ENCODE results near the gene SPDYE3. TPM values are rescaled to one million over a fixed set of nuclear protein-coding genes. Genes with fewer than 3 reads are reported as not detected.
"Not testable (repeated sequence)": the region's sequence is repeated elsewhere in the genome, so short reads cannot be mapped to it uniquely, and the experiment has no call there.

SPDYE3 gene
- total RNA-seq, 1 donor from 2014 or later = not detected

DNA sequence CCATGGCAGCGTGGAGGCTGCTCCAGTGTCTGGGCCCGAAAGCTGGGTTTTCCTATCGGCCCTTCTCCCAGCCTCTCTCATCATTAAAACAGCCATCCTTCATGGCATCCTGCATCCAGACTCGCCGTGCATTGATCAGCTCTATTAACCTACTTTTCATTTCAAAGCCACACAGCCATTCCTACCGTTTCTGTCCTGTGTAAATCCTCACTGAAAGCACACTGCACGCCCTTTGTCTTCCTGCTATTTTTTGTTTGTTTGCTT lies 8.9 kb upstream of the SPDYE3 start:
- H3K9me3 Mint-ChIP-seq; H3K4me3 Mint-ChIP-seq (ENCODE audit: low read depth); H3K4me1 Mint-ChIP-seq (ENCODE audit: low read depth); H3K27me3 Mint-ChIP-seq (ENCODE audit: low read depth); intact Hi-C loops (cut with micrococcal nuclease); DNase-seq (ENCODE audit: low spot score); H3K27ac Mint-ChIP-seq; H3K36me3 Mint-ChIP-seq (ENCODE audit: low read depth): not testable (repeated sequence)

DNA sequence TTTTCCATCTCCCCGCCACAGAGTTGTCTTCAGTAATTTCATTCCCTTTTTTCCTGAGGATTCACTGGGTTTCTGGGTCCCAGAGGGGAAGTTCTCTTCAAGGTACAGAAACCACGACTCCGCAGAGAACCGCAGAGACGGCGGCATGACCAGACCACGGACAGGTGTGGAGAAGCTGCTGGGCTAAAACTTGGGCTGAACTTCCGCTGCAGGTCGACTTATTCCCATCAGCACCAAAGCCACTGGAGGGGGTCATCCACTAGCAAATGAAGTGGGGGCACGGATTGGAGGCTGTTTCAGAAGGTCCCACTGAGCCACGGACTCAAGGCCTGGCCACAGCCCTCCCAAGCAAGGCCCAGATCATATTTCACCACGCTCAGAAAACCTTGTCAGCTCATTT lies 3.0 kb upstream of the SPDYE3 start:
- H3K36me3 Mint-ChIP-seq (ENCODE audit: low read depth); H3K4me1 Mint-ChIP-seq (ENCODE audit: low read depth); H3K4me3 Mint-ChIP-seq (ENCODE audit: low read depth); H3K9me3 Mint-ChIP-seq; H3K27me3 Mint-ChIP-seq (ENCODE audit: low read depth); intact Hi-C loops (cut with micrococcal nuclease); H3K27ac Mint-ChIP-seq; DNase-seq (ENCODE audit: low spot score): not testable (repeated sequence)

- DNase-seq (ENCODE audit: low spot score); H3K27me3 Mint-ChIP-seq (ENCODE audit: low read depth); H3K4me1 Mint-ChIP-seq (ENCODE audit: low read depth); H3K4me3 Mint-ChIP-seq (ENCODE audit: low read depth); H3K9me3 Mint-ChIP-seq; intact Hi-C loops (cut with micrococcal nuclease): not testable (repeated sequence)
- peak overlapping the region; percentile 34 for H3K27ac Mint-ChIP-seq
- H3K36me3 Mint-ChIP-seq (ENCODE audit: low read depth) = peaks cover 20% of the 10 kb centered on the region
Observed at GRCh38 chr7:100318329-100318728, 10.8 kb downstream of the SPDYE3 start.

DNA sequence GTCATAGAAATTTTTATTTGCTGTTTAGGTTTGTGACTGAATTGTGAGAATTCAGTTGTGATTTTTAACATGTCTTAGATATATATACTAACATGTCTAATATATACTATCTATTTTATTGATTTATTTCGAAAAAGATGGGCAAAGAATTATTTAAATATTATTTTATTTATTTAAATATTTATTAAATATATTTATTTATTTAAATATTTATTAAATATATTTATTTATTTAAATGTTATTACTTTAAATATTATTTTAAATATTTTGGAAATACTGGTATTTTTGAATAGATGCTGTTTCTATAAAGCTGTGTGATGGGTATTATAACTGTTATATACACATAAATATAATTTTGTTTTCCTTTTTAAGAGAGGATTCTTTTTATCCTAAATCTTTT lies 14.1 kb downstream of the SPDYE3 start:
- H3K4me3 Mint-ChIP-seq (ENCODE audit: low read depth); H3K9me3 Mint-ChIP-seq; H3K27ac Mint-ChIP-seq; H3K4me1 Mint-ChIP-seq (ENCODE audit: low read depth); intact Hi-C loops (cut with micrococcal nuclease); H3K27me3 Mint-ChIP-seq (ENCODE audit: low read depth); DNase-seq (ENCODE audit: low spot score): not testable (repeated sequence)
- peaks cover 36% of the 10 kb centered on the region for H3K36me3 Mint-ChIP-seq (ENCODE audit: low read depth)

- H3K4me1 Mint-ChIP-seq (ENCODE audit: low read depth); H3K27ac Mint-ChIP-seq; DNase-seq (ENCODE audit: low spot score); H3K9me3 Mint-ChIP-seq; intact Hi-C loops (cut with micrococcal nuclease); H3K4me3 Mint-ChIP-seq (ENCODE audit: low read depth); H3K27me3 Mint-ChIP-seq (ENCODE audit: low read depth): not testable (repeated sequence)
- H3K36me3 Mint-ChIP-seq (ENCODE audit: low read depth) = peaks cover 40% of the 10 kb centered on the region
Observed at GRCh38 chr7:100324194-100324593, 16.7 kb downstream of the SPDYE3 start.

DNA sequence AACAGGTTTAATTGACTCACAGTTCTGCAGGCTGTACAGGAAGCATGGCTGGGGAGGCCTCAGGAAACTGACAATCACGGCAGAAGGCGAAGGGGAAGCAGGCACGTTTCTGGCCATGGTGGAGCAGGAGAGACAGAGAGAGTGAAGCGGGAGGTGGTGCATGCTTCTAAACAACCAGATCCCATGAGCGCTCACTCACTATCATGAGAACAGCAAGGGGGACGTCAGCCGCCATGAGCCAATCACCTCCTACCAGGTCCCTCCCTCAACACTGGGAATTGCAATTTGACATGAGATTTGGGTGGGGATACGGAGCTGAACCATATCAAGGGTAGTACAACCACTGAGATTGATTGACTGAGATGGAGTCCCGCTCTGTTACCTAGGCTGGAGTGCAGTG lies 18.2 kb downstream of the SPDYE3 start:
- H3K9me3 Mint-ChIP-seq; H3K4me1 Mint-ChIP-seq (ENCODE audit: low read depth); H3K4me3 Mint-ChIP-seq (ENCODE audit: low read depth); DNase-seq (ENCODE audit: low spot score); intact Hi-C loops (cut with micrococcal nuclease); H3K27ac Mint-ChIP-seq; H3K27me3 Mint-ChIP-seq (ENCODE audit: low read depth): not testable (repeated sequence)
- peaks cover 30% of the 10 kb centered on the region for H3K36me3 Mint-ChIP-seq (ENCODE audit: low read depth)

GRCh38 chr7:100326914-100327313 lies 19.4 kb downstream of the SPDYE3 start:
- H3K9me3 Mint-ChIP-seq; DNase-seq (ENCODE audit: low spot score); H3K4me1 Mint-ChIP-seq (ENCODE audit: low read depth); intact Hi-C loops (cut with micrococcal nuclease); H3K27me3 Mint-ChIP-seq (ENCODE audit: low read depth); H3K27ac Mint-ChIP-seq; H3K4me3 Mint-ChIP-seq (ENCODE audit: low read depth): not testable (repeated sequence)
- peaks cover 30% of the 10 kb centered on the region for H3K36me3 Mint-ChIP-seq (ENCODE audit: low read depth)

DNA sequence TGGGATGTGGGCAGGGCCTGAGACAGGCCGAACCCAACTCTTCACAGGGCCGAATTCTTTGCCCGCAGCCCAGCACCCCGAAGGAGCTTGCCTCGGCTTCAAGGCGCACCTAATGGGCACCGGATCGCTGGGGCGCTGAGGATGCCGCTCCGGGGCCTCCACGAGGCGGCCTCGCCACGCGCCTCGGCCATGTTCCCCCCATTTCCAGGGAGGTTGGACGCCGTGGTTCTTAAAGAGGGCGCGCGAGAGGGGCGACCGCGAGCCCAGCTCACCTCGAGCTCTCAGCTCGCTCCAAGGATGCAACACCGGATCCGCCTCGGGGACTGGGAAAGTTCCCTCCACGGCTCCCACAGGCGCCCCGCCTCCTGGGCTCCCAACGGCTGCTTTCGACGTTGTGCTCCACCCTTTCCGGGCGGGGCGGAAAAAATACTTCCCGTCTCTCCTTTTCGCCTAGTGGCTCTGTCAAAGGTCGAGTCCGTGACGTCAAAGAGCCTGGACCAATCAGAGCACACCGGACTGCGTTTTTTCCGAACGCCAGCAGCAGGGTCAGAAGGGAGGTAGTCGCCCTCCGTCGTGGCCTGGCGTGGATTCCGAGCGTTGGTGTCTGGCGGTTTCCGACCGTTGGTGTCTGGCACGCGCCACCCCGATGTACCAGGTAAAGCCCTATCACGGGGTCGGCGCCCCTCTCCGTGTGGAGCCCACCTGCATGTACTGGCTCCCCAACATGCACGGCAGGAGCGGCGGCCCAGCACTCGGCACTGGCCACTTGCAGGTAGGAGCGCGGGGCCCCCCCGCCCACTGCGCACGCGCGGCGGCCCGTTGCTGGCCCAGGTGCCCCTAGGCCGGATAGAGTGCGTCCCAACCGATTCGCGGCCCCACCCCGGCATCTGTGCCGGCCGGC lies 28.3 kb downstream of the SPDYE3 start:
- H3K9me3 Mint-ChIP-seq; H3K27me3 Mint-ChIP-seq (ENCODE audit: low read depth); intact Hi-C loops (cut with micrococcal nuclease): not testable (repeated sequence)
- peak; percentile 91 for DNase-seq (ENCODE audit: low spot score)
- H3K4me3 Mint-ChIP-seq (ENCODE audit: low read depth) = peak overlapping the region; percentile 84
- H3K36me3 Mint-ChIP-seq (ENCODE audit: low read depth) = peaks cover 33% of the 10 kb centered on the region
- H3K27ac Mint-ChIP-seq = peak overlapping the region; percentile 89
- H3K4me1 Mint-ChIP-seq (ENCODE audit: low read depth) = peaks cover 11% of the 10 kb centered on the region

DNA sequence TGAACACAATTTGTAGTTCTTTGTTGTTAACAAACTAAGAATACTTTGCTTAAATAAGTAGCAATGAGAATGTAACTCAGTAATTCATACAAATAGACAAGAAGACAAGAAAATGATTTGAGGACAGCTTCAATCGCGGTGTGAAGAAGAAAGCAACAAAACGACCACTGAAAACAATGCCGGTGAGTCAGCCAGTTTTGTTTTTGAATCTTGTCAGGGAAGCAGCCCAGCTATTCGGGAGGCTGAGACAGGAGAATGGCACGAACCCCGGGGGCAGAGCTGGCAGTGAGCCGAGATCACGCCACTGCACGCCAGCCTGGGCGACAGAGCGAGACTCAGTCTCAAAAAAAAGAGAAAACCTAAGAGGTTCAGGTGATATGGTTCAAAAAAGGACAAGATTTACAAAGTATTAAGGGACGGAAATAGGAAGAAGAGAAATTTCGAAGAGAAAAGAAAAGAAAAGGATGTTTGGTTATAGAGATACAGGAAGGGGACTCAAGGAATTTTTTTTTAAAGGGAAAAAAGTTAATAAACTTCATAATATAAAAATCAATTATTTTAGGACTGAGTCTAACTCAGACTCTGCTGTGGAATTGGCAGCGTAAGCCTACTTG lies 30.7 kb downstream of the SPDYE3 start:
- H3K4me3 Mint-ChIP-seq (ENCODE audit: low read depth) = peak overlapping the region; percentile 26
- H3K9me3 Mint-ChIP-seq; intact Hi-C loops (cut with micrococcal nuclease); DNase-seq (ENCODE audit: low spot score); H3K27me3 Mint-ChIP-seq (ENCODE audit: low read depth): not testable (repeated sequence)
- peaks cover 15% of the 10 kb centered on the region for H3K4me1 Mint-ChIP-seq (ENCODE audit: low read depth)
- peaks cover 47% of the 10 kb centered on the region for H3K36me3 Mint-ChIP-seq (ENCODE audit: low read depth)
- H3K27ac Mint-ChIP-seq = peak overlapping the region; percentile 28

DNA sequence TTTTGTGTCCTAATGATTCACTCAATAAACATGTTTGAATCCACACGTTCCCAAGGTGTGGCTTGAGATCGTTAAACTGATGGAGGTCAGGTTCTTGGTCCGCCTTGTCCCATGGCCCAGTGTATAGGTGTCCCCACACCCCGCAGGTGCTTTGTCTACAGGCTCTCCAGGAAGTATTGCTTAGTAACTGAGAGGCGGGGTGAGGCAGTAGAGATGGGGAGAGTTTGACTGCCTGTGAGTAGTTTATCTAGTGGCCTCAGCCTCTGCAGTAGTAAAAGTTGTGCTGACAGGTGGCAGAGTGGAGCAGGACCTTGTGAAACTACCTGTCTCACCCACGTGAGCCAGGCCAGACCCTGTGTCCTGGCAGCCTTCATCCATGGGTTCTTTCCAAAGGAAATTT lies 33.8 kb downstream of the SPDYE3 start:
- H3K4me3 Mint-ChIP-seq (ENCODE audit: low read depth); H3K27me3 Mint-ChIP-seq (ENCODE audit: low read depth); DNase-seq (ENCODE audit: low spot score); H3K9me3 Mint-ChIP-seq; H3K27ac Mint-ChIP-seq: not testable (repeated sequence)
- peaks cover 63% of the 10 kb centered on the region for H3K36me3 Mint-ChIP-seq (ENCODE audit: low read depth)
- peaks cover 25% of the 10 kb centered on the region for H3K4me1 Mint-ChIP-seq (ENCODE audit: low read depth)
- intact Hi-C loops (cut with micrococcal nuclease) = loop anchor here (10.0 kb wide), 1 partner anchor 206 kb away; no protein-coding TSS in a partner anchor

DNA sequence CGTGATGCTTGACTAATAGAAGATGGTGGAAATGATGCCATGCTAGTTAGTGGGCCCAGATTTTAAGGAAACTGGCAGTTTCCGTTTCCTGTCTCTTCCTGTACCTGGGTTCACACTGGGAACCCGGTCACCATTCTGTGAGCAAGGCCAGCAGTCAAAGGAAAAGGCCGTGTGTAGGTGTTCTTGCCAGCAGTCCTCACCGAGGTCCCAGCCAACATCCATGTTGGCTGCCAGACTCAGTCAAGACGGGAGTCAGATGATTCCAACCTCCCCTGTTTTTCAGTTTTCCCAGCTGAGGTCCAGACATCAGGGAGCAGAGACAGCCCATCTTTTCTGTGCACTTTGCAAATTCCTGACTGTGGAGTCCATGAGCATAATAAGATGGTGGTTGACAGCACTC lies 35.3 kb downstream of the SPDYE3 start:
- Mint-ChIP-seq H3K4me3 (ENCODE audit: low read depth) (no peak overlapping the region), H3K27me3 (ENCODE audit: low read depth) (no peaks in the 10 kb centered on the region), H3K36me3 (ENCODE audit: low read depth) (peaks cover 71% of the 10 kb centered on the region), H3K27ac (peak overlapping the region; percentile 46), H3K9me3 (no peaks in the 10 kb centered on the region), H3K4me1 (ENCODE audit: low read depth) (peaks cover 25% of the 10 kb centered on the region)
- intact Hi-C loops (cut with micrococcal nuclease) = loop anchor here (10.0 kb wide), 1 partner anchor 208 kb away; no protein-coding TSS in a partner anchor
- no peak for DNase-seq (ENCODE audit: low spot score)

DNA sequence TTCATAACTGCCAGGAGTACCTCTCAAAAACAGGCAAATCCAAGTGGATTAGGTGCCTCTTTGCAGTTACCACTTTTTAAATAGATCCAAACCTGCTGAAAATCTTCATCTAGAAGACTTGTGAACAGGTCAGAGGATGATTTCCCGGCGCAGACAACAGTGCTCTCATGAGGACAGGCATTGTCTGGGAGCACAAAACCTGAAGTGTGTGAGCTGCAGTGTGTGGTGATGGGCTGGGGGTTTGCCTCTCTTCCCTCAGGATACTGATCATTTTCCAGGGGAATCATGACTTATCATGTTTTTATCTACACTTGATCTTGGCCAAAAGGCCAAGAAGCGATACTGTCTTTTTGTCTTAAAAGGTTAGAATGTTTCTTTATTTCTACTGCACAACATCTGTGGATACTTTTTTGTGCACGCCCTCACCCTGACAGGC lies 36.6 kb downstream of the SPDYE3 start:
- peak overlapping the region; percentile 98 for H3K27ac Mint-ChIP-seq
- not testable (repeated sequence) for H3K27me3 Mint-ChIP-seq (ENCODE audit: low read depth); DNase-seq (ENCODE audit: low spot score); H3K9me3 Mint-ChIP-seq
- H3K4me3 Mint-ChIP-seq (ENCODE audit: low read depth) = peak overlapping the region; percentile 13
- H3K36me3 Mint-ChIP-seq (ENCODE audit: low read depth) = peaks cover 74% of the 10 kb centered on the region
- intact Hi-C loops (cut with micrococcal nuclease) = loop anchor here (1.0 to 10.0 kb wide), 2 partner anchors 85 to 209 kb away; partner anchors contain the start of gene MEPCE
- H3K4me1 Mint-ChIP-seq (ENCODE audit: low read depth) = peaks cover 22% of the 10 kb centered on the region

GRCh38 chr7:100344560-100345287 lies 37.2 kb downstream of the SPDYE3 start:
- intact Hi-C loops (cut with micrococcal nuclease) = loop anchor here (1.0 to 10.0 kb wide), 3 partner anchors 53 to 210 kb away; partner anchors contain the start of gene MEPCE
- Mint-ChIP-seq H3K27ac (peak overlapping the region; percentile 98), H3K36me3 (ENCODE audit: low read depth) (peaks cover 74% of the 10 kb centered on the region), H3K4me3 (ENCODE audit: low read depth) (peak overlapping the region; percentile 53), H3K4me1 (ENCODE audit: low read depth) (peaks cover 22% of the 10 kb centered on the region)
- peak; percentile 82 for DNase-seq (ENCODE audit: low spot score)
- H3K9me3 Mint-ChIP-seq; H3K27me3 Mint-ChIP-seq (ENCODE audit: low read depth): not testable (repeated sequence)
